NCI-H1105 (cell line): ENCODE results near the gene MLN.

Source experiments
- DNase-seq: peaks from one replicate; lab custom pipeline; 2025; lab: John Stamatoyannopoulos, UW

The MLN gene

GRCh38 chr6:33771146-33772081 lies 32.4 kb downstream of the MLN start:
- peak; percentile 80 for DNase-seq

DNA sequence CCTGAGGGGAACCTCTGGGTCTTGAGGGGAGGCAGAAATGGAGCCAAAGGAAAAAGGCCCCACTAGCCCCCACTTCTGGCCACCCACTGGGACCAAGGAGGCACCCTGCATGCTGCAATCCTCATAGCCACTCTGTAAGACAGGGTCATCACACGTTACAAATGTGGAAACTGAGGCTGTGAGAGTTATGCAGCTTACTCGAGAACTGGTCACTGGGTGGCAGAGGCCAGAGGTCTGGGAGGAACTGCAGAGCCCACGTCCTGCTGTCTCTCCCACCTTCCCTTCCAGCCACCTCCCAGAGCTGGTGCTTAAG lies 33.0 kb downstream of the MLN start:
- DNase-seq: no peak

GRCh38 chr6:33770124-33770832 lies 33.5 kb downstream of the MLN start:
- DNase-seq: no peak

DNA sequence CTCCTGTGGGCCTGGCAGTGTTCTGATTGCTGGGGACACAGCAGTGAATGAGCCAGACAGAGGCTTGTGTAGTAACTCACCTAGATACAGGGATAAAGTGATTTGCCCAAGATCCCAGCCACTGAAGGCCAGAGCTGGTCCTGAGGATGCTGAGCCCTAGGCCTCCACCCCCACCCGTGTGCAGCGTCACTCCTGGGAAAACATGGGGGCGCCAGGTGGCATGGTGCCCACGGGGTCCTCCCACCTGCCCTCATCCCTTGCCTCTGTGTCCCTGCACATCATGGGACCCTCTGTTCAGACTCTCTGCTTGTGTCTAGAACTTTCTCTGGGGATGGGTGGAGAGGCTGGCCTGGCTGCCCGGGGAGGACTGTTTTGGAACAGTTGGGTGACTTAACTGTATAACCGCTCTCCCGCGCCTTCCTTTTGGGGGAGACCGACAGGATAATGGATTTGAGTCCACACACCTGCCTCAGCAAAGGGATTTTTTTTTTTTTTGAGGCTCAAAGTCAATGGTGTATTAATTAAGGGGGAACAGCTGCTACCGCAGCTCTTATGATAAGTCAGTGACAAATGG lies 34.5 kb downstream of the MLN start:
- DNase-seq: no peak

- peak; percentile 56 for DNase-seq
These were observed 35.1 kb downstream of the MLN start for GRCh38 chr6:33768644-33769120.

- DNase-seq: no peak
These were observed 36.6 kb downstream of the MLN start for GRCh38 chr6:33766921-33767907.

DNA sequence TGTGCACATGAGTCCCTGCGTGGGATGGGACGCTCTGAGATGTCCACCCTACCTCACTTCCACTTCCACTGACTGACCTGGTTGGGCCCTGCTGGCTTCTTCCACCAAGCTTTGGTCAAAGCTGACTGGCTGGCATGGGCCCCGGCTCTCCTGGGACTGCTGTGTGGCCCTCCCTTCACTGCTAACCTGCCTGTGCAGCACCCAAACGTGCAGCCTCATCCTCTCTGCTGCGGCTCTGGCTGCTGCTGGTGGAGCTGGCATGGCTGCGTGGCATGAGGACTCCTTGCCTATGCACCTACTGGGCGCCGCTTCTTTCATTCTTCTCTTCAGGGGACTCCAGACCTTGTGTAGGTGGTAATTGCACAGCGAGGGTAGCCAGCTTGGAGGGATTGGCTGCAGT lies 38.4 kb downstream of the MLN start:
- DNase-seq: no peak

- DNase-seq: no peak
These were observed 39.8 kb downstream of the MLN start for GRCh38 chr6:33764036-33764435.

DNA sequence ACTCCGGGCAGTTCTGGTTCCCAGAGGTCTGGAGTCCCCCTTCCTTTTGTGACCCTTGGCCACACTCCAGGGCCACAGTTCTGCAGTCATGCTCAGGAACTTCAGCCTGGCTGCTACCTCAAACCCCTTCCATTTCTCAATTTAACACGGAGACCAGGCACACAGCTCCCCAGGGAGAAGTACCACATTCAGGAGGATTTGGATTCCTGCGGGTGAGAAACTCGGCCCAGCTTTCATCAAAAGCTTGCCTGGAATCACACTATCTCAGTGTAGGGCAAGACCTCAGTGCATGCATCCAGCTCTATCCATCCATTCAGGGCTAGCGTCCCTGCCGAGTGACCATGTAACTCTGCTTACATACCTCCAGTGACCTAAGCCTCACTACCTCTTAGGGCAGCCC lies 40.3 kb downstream of the MLN start:
- DNase-seq: no peak

DNA sequence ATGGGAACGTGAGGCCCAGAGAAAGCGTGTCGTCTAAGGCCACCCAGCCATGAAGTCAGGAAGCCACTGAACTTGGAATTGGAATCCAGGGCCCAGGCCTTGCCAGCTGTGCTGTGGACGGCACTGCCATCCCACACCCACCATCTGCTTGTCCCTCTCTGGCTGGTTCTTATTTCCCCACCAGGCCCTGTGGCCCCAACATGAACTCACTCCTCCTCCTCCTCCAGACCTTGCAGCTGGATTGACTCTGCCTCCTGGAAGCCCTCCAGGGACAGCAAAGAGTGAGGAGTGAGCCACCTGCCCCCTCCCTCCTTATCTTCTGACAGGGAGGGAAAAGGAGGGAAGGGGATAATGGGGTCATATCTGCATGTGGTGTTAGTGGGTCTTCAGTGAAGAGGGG lies 41.1 kb downstream of the MLN start:
- DNase-seq: no peak

- DNase-seq: peak; percentile 31
These were observed 41.7 kb downstream of the MLN start for GRCh38 chr6:33761922-33762629.

DNA sequence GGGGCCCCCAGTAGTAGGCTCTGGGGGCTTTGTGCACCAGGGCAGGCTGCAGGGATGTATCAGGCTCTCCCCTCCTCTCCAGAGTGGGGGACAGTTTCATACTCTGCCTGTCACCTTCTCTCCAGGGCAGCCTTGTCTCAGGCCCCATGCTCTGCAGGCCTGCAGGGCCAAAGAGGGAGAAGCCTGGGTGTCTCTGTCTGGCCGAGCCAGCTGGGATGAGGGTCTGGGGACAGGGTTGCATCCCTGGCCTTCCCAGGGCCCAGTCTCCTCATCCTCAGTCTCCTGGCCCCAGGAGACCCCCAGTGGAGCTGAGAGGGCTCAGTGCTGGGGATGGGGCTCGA lies 42.3 kb downstream of the MLN start:
- DNase-seq: no peak

DNA sequence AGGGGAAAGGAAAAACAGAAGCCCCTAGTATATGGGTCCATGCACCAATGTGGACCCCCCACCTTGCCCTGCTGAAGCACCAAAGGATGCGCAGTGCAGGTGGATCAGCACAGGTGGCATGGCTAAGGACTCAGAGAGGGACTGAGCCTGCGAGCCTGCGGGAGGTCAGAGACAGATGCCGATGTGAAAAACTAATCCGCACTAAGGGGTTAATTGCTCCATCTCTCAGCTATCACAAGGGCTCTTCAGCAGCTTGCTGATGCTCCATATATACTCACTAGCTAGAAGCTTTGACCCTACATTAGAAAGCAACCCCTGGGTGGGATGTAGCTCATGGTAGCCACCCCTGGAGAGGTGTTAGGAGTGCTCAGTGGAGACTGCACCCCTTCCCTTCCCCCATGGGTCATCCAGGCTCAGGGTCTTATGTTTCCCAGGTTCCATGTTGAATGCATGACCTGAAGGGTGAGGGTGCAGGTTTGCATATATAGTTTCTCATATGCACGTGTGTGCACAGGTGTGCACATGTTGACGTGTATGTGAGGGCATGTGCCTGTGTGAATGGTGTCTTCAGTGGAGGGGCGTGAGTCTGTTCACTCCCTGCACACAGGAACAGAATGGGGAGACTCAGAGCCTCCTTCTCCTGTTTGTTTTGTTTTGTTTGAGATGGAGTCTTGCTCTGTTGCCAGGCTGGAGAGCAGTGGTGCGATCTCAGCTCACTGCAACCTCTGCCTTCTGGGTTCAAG lies 43.7 kb downstream of the MLN start:
- no peak for DNase-seq

- no peak for DNase-seq
These were observed 45.0 kb downstream of the MLN start for GRCh38 chr6:33758815-33759216.

- no peak for DNase-seq
These were observed 45.9 kb downstream of the MLN start for GRCh38 chr6:33757906-33758305.

DNA sequence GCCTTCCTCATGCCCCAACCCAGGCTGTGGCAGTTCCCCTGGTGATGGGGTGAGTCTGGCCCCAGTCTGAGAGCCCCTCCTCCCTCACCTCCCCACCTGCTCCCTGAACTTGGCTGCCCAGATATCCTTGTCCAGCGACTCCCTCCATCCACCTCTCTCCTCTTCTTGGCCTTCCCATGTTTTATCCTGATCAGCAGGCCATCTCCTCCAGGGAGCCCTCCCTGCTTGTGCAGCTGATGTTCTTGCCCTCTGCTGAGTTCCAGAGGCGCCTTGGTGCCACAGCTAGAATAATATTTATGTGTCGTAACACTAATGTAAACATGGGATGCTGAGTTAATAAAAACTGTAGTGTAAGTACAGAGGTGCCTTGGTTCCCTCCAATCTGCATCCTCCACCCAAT lies 46.7 kb downstream of the MLN start:
- DNase-seq: no peak

GRCh38 chr6:33756211-33756954 lies 47.4 kb downstream of the MLN start:
- DNase-seq: no peak

DNA sequence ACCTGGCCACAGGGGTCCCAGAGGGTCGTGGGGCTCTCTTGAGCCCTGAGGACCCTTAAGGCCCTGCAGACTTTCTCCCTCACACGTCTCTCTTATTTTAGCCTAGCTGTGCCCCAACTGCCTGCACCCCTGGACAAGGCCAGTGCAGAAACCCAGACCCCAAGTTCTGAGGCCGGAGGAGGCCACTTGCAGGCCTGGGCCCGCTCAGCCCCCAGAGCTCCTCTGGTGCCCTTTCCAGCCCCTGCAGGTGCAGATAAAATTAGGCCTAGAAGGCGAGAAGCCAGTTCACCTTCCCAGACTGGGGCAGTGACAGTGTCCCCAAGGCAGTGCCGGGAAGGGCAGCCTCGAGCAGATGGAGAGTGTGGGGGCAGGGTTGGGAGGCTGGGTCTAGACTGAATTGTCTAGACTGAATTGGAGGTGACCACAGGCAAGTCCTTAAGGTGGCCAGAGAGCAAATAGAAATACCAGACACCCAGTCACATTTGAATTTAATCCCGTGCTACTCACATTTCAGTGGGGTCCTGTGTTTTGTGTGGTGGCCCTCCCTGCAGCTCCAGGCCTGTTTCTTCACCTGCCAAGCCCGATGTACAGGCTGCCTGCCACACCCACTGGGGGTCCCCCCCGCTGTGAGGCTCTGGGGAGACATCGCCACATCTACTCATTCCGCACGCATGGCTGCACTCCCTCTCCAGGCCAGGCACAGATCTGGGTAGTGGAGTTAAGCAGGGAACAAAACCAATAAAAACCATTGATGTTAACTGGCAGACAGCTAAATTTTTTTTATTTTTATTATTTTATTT lies 48.5 kb downstream of the MLN start:
- DNase-seq: peak; percentile 21

GRCh38 chr6:33754222-33754621 lies 49.6 kb downstream of the MLN start:
- DNase-seq: no peak
